Thymus (tissue), 11 donors: ENCODE data around the gene PSMB1. TPM values are rescaled to one million over a fixed set of nuclear protein-coding genes. Genes with fewer than 3 reads are reported as not detected.
"Not testable (repeated sequence)": the region's sequence is repeated elsewhere in the genome, so short reads cannot be mapped to it uniquely, and the experiment has no call there.

Source experiments
- DNase-seq, 9 donors: peaks; one replicate each; pipeline ENCODE4 v3.0.0-alpha.2; 2013; ENCODE audit warnings: low spot score in 9 of 9, low read depth in 6 of 9, missing footprints in 1 of 9
- H3K27ac ChIP-seq, 2 donors: one replicate each; pipeline ENCODE4 v1.5.1; 2013; ENCODE audit warnings: control low read depth in 1 of 2, low read depth in 1 of 2, low read length in 1 of 2, mild to moderate bottlenecking in 1 of 2, moderate library complexity in 1 of 2
- H3K27me3 ChIP-seq, 2 donors: one replicate each; pipeline ENCODE4 v1.5.1; 2013; ENCODE audit warnings: low read length in 1 of 2; ENCODE audit not compliant: control insufficient read depth in 2 of 2, insufficient read depth in 1 of 2
- H3K36me3 ChIP-seq, 2 donors: one replicate each; pipeline ENCODE4 v1.5.1; 2013; ENCODE audit warnings: low read length in 1 of 2, mild to moderate bottlenecking in 1 of 2, moderate library complexity in 1 of 2; ENCODE audit not compliant: control insufficient read depth in 2 of 2, insufficient read depth in 2 of 2
- H3K4me1 ChIP-seq, 2 donors: one replicate each; pipeline ENCODE4 v1.5.1; 2013; ENCODE audit warnings: low read length in 2 of 2; ENCODE audit not compliant: control insufficient read depth in 2 of 2, insufficient read depth in 2 of 2
- H3K4me3 ChIP-seq, 2 donors: one replicate each; pipeline ENCODE4 v1.5.1; 2013; ENCODE audit warnings: low read length in 2 of 2, control low read depth in 1 of 2, mild to moderate bottlenecking in 1 of 2
- H3K9me3 ChIP-seq, 2 donors: one replicate each; pipeline ENCODE4 v1.5.1; 2013; ENCODE audit warnings: low read length in 1 of 2, mild to moderate bottlenecking in 1 of 2; ENCODE audit not compliant: control insufficient read depth in 2 of 2, insufficient read depth in 1 of 2
- WGBS: extraction: QIAGEN DNeasy Blood & Tissue Kit; methylation state at CpG from one replicate; pipeline ENCODE4 v1.1.7; 2013; 5-methylcytosine and 5-hydroxymethylcytosine counted together
- polyA plus RNA-seq: library from polyadenylated mRNA; stranded (reverse); fragments of 200-250 nt; gene quantifications from one replicate; pipeline ENCODE4 v1.2.3, GENCODE V29; 2013
- total RNA-seq: library from RNA; stranded (reverse); fragments of 120-200 nt; gene quantifications from one replicate; pipeline ENCODE4 v1.2.4, GENCODE V29; 2013
- donor health status: healthy.

Gene PSMB1
- total and polyA plus RNA-seq, 2 donors = 232 to 289 TPM

DNA sequence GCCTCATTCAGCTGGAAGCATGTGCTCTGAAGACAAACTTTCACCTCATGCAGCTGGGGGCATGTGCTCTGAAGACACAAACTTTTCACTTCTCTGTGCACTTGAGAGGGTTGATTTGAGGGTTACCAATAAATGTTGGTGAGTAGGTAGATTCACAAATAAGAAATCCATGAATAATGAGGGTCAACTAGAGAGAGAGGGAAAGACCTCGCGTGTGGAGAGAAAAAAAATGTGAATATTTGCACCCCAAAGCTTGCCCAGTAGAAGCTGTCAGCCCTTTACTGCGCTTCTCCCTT lies 43.4 kb downstream of the PSMB1 start:
- DNase-seq = no peak
- Histone ChIP-seq H3K27me3 (no peaks in the 10 kb centered on the region), H3K9me3 (no peaks in the 10 kb centered on the region), H3K4me1 (no peaks in the 10 kb centered on the region), H3K4me3 (no peak overlapping the region), H3K27ac (no peak overlapping the region), H3K36me3 (no peaks in the 10 kb centered on the region)
- WGBS = 94% methylated on average over 3 of the region's 3 CpGs

GRCh38 chr6:170508892-170509722 lies 44.0 kb downstream of the PSMB1 start:
- not testable (repeated sequence) for H3K4me3 ChIP-seq, H3K9me3 ChIP-seq, H3K4me1 ChIP-seq, H3K36me3 ChIP-seq, DNase-seq, H3K27me3 ChIP-seq, H3K27ac ChIP-seq
- 96% methylated on average over 5 of the region's 5 CpGs for WGBS

- not testable (repeated sequence) for H3K27ac ChIP-seq, H3K9me3 ChIP-seq, H3K4me3 ChIP-seq, H3K36me3 ChIP-seq, H3K27me3 ChIP-seq, H3K4me1 ChIP-seq, DNase-seq
- WGBS = 100% methylated on average over 1 of the region's 1 CpG
Measured at GRCh38 chr6:170508275-170508674, 44.8 kb downstream of the PSMB1 start.

DNA sequence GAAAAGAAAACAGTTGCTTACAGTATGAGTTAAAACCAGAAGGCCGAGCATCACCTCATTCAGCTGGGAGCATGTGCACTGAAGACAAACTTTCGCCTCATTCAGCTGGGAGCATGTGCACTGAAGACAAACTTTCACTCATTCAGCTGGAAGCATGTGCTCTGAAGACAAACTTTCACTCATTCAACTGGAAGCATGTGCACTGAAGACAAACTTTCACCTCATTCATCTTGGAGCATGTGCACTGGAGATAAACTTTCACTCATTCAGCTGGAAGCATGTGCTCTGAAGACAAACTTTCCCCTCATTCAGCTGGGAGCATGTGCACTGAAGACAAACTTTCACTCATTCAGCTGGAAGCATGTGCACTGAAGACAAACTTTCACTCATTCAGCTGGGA lies 45.4 kb downstream of the PSMB1 start:
- H3K27me3 ChIP-seq, H3K27ac ChIP-seq, H3K36me3 ChIP-seq, H3K9me3 ChIP-seq, H3K4me1 ChIP-seq, H3K4me3 ChIP-seq, DNase-seq: not testable (repeated sequence)
- 94% methylated on average over 2 of the region's 2 CpGs for WGBS

- WGBS = 77% methylated on average over 4 of the region's 4 CpGs
- no peaks in the 10 kb centered on the region for H3K36me3 ChIP-seq
- no peaks in the 10 kb centered on the region for H3K4me1 ChIP-seq
- no peaks in the 10 kb centered on the region for H3K27me3 ChIP-seq
- no peak overlapping the region for H3K27ac ChIP-seq
- H3K9me3 ChIP-seq = peaks cover 0 to 7% of the 10 kb centered on the region in 2 donors
- DNase-seq = no peak
- no peak overlapping the region for H3K4me3 ChIP-seq
Measured at GRCh38 chr6:170506446-170506845, 46.7 kb downstream of the PSMB1 start.

GRCh38 chr6:170505306-170505705 lies 47.8 kb downstream of the PSMB1 start:
- 50% methylated on average over 9 of the region's 9 CpGs for WGBS
- Histone ChIP-seq H3K27ac (no peak overlapping the region), H3K9me3 (peaks cover 0 to 12% of the 10 kb centered on the region in 2 donors), H3K4me1 (no peaks in the 10 kb centered on the region), H3K27me3 (no peaks in the 10 kb centered on the region), H3K4me3 (no peak overlapping the region), H3K36me3 (no peaks in the 10 kb centered on the region)
- no peak for DNase-seq

GRCh38 chr6:170504479-170504878 lies 48.6 kb downstream of the PSMB1 start:
- DNase-seq = no peak
- Histone ChIP-seq H3K27ac (no peak overlapping the region), H3K4me1 (no peaks in the 10 kb centered on the region), H3K27me3 (no peaks in the 10 kb centered on the region), H3K9me3 (peaks cover 0 to 12% of the 10 kb centered on the region in 2 donors), H3K4me3 (no peak overlapping the region), H3K36me3 (no peaks in the 10 kb centered on the region)
- whole genome bisulfite sequencing = 26% methylated on average over 4 of the region's 4 CpGs

- no peak overlapping the region for H3K4me3 ChIP-seq
- H3K4me1 ChIP-seq = no peaks in the 10 kb centered on the region
- H3K9me3 ChIP-seq = peaks cover 0 to 12% of the 10 kb centered on the region in 2 donors
- H3K27ac ChIP-seq = no peak overlapping the region
- H3K27me3 ChIP-seq = no peaks in the 10 kb centered on the region
- no peaks in the 10 kb centered on the region for H3K36me3 ChIP-seq
- DNase-seq = no peak
Measured at GRCh38 chr6:170503414-170503761, 49.7 kb downstream of the PSMB1 start.

DNA sequence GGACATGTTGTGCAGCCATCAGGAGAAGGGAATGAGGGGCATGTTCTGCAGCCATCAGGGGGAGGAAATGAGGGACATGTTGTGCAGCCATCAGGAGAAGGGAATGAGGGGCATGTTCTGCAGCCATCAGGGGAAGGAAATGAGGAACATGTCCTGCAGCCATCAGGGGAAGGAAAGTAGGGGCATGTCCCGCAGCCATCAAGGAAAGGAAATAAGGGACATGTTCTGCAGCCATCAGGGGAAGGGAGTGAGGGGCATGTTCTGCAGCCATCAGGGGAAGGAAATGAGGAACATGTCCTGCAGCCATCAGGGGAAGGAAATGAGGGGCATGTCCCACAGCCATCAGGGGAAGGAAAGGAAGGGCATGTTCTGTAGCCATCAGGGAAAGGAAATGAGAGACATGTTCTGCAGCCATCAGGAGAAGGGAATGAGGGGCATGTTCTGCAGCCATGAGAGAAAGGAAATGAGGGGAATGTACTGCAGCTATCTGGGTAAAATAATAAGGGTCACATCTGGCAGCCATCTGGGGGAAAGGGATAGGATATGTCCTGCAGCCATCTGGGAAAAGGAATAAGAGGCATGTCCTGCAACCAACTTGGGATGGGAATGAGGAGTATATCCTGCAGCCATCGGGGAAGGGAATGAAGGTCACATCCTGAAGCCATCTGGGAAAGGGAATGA lies 50.2 kb downstream of the PSMB1 start:
- not testable (repeated sequence) for H3K27me3 ChIP-seq, H3K4me1 ChIP-seq, DNase-seq, H3K4me3 ChIP-seq, H3K27ac ChIP-seq, H3K36me3 ChIP-seq
- H3K9me3 ChIP-seq = peaks cover 0 to 12% of the 10 kb centered on the region in 2 donors
- 74% methylated on average over 2 of the region's 2 CpGs for WGBS
